DMS79 treated with DMSO at 0.1 percent for 48 hours (cell line): ENCODE measurements around the gene SYPL1.
A peak's percentile ranks its signal among the peaks of the same experiment; 100 is the strongest.

ENCODE experiments used
- DNase-seq: peaks from one replicate; lab custom pipeline; 2025; lab: John Stamatoyannopoulos, UW

The SYPL1 gene

GRCh38 chr7:106121189-106121810 is 9.2 kb upstream of the SYPL1 start:
- no peak for DNase-seq

DNA sequence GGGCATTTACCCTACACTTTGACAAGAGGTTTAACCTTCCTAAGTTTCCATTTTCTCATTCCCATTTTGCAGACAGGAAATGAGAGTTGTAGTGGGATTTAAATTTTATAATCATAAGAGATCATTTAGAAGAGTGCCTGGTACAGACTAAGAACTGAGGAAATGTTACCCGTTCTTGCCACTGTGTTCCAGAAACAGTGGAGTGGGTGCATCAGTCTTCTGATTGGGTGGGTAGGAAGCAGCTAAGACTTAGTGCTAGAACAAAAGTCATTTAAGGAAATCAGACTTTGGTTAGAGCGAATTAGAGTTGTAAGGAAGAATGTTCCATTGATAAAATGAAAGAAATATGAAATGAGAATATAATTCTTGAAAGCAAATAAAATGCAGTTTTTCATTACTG is 8.4 kb upstream of the SYPL1 start:
- DNase-seq = no peak

DNA sequence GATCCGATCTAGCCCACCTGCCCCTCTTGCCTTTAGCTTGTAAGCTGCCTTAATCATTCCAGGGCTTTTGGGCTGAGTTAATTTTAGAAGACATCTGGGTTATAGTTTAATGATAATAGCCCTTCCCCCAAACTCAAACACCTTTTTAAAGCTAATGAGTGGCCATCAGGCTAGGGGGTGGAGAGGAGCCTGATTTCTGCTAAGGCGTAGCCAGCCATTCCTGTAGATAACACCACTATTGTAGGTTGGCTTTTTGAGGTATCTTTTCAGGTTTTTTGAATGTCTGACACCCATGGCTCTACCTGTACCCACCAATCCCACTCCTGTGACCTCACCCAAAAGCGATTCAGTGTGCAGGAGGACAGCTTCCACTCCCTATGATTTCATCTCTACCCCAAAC is 7.6 kb upstream of the SYPL1 start:
- DNase-seq = no peak

GRCh38 chr7:106117786-106118544 is 5.9 kb upstream of the SYPL1 start:
- no peak for DNase-seq

GRCh38 chr7:106116161-106116704 is 4.1 kb upstream of the SYPL1 start:
- no peak for DNase-seq

DNA sequence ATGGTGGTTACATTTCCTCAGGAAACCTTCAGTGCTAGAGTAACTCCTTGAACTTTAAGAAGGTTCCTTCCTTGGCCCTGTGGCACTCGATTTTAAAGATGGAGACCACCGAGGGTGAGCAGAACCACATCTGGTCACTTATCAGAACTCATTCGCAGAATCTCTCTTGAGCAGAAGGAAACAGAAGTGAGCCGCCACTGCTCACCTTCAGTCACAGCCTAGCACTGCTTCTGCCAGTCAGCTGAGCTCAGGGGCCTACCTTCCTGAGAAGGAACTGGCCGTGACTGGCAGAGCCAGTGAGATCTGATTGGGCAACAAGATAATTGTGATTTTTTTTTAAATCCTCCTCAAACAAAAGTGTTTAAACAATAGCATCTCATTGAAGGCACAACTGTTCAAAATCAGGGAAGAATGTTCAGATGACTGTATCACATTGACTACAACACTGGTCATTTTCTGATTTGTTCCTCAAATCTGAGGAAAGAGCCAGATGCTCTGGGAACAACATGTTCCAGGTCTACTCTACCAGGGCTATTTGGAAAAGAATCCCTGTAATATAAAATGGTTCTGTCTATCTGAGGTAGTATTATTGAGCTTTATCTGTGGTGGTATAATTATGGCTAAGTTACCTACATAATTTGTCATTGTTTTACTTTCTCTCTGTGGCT is 2.7 kb upstream of the SYPL1 start:
- DNase-seq = no peak

DNA sequence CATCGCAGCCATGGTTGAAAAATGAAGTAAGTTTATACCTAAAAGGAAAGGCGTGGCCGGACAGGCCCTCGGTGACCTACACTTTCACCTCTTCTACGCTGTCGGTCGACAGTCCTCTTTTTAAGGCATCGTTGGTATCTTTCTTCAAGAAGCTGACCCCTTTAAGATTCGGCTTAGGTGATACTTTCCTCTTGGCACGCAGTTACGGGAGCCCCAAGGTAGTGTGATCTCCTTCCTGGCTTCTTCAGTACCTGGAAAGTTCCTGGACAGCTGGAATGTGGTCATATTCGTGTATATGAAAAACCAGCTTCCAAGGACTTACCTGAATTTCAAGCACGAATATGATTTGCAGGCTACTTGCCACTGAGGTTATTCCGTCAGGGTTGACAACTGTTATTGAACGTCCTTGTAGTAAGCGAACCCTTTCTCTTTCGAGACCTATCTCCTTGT is 885 bp upstream of the SYPL1 start:
- peak; percentile 37 for DNase-seq

- DNase-seq = no peak
Measured at GRCh38 chr7:106111655-106112117, 426 bp downstream of the SYPL1 start.

GRCh38 chr7:106110885-106111654 is 1.0 kb downstream of the SYPL1 start:
- peak; percentile 39 for DNase-seq

DNA sequence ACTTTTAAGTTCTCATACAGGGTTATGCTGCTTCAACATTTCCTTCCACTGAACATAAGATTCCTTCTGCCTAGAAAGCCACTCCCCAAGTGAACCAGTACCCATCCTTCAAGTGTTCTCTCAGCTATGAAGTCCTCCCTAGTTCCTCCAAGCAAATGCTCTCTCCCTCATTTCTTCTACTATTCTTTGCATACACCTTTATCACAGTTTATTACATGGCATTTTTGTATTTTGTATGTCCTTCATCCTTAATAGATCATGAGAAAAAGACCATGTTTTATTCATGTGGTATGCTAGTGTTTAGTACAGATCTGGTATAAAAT is 1.9 kb downstream of the SYPL1 start:
- peak; percentile 9 for DNase-seq

DNA sequence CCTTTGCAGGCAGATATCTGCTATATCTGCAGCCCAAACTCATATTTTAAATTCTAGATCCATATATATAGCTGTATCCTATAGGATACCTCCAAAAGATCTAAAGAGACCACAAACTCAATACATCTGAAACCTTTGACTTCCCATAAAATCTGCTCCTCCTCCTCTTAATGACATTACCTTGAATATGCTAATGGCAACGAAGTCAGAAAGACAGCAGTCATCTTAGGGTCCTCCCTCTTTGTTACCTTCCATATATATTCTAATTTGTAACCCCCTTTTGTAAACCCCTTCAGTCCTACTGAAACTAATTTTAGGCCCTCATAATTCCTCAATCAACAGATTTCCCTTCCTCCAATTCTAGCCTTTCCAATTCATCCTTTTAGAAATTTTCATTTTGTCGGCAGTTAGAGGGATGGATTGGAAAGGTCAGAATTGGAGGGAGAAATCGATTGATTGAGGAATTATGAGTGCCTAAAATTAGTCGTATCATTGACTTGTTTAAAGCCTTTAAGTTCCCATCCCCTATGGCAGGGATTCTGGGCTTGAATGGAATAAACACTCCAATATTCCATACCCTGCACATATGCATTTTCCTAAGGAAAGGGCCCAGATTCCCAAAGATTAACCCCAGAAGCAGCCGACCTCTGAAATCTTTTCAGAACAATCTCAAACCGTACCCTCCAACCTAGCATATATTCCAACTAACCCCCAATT is 2.4 kb downstream of the SYPL1 start:
- no peak for DNase-seq

- no peak for DNase-seq
Measured at GRCh38 chr7:106108991-106109390, 3.1 kb downstream of the SYPL1 start.

GRCh38 chr7:106104721-106105260 is 7.3 kb downstream of the SYPL1 start:
- DNase-seq = no peak

DNA sequence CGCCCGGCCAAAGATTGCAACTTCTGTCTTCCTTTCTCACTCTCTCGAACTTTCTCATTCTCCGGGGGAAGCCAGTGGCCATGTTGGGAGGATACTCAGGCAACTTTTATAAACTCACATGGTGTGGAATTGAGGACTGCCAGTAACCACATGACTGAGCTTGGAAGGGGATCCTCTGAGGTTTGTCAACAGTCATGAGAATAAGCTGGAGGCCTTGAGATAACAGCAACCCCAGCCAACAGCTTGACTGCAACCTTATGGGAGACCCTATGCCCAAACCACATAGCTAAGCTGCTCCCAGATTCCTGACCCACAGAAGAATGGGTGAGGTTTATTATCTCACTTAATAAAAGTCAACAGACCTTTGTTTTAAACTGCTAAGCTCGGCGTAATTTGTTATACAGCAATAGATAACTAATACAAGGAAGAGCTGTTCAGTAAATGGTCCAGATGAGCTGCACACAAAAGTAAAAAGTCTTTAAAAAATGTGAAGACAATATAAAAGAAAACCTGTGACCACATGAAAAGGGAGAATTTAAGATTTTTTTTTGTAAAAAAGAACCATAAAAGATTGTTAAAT is 9.6 kb downstream of the SYPL1 start:
- DNase-seq = no peak

GRCh38 chr7:106101726-106102125 is 10.4 kb downstream of the SYPL1 start:
- no peak for DNase-seq

- no peak for DNase-seq
Measured at GRCh38 chr7:106100863-106101629, 11.1 kb downstream of the SYPL1 start.

DNA sequence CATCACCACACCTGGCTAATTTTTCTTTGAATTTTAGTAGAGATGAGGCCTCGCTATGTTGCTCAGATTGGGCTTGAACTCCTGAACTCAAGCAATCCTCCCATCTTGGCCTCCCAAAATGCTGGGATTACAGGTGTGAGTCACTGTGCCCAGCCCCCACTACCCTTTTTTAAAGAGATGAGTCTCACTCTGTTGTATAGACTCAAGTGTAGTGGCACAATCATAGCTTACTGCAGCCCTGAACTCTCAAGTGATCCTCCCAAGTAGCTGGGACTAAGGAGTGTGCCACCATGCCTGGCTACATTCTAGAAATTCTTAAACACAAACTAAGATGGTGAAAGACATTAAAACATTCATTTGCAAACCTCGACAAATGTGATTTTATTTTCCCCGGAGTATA is 12.6 kb downstream of the SYPL1 start:
- no peak for DNase-seq

DNA sequence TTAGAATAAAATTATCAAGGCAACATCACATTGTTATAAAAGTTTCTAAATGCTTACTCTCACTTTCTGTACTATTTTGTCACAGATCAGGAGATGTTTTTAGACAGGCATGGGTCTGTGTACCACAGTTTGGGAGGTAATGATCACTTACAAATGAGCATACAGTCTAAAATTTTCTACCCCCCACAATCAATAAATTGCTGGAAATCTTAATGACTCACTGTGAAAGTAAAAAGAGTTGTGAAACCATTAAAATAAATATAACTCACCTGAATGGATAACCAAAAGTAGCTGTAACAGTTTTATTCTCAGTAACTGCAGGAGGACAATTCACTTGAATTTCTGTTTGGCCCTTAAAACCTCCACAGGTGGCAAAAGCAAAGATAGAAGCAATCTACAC is 13.2 kb downstream of the SYPL1 start:
- no peak for DNase-seq

DNA sequence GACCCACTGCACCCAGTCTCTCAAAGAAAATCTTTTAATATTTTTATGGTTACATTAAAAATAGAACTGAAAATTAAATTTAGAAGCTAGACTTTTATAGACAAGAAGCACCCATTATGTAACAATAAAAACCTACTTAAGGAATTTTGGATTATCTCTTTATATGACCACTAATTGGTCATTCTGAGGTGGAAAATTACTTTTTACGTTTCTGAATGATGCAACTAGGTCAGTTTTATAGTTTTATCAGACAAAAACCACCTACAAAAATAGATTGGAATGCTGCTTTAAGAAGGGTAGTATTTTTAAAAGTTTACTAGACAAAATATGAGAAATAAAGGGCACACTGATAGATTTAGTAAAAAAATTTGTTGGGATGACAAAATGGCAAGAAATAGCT is 16.5 kb downstream of the SYPL1 start:
- DNase-seq = no peak

- no peak for DNase-seq
Measured at GRCh38 chr7:106094780-106095179, 17.3 kb downstream of the SYPL1 start.
